ENCODE data around the gene USF3.

The USF3 gene

DNA sequence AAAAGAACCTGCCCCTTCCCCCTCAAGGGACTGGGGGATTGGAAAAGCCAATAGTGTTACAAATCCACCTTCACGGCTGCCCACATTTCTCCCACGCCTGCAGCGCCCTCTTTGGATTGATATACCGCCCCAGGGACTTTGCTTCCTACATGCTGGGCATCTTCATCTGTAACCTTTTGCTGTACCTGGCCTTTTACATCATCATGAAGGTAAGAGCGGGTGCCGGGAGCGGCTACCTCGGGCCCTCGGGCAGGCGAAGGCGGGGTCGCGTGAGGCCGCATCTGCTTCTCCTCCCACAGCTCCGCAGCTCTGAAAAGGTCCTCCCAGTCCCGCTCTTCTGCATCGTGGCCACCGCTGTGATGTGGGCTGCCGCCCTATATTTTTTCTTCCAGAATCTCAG is 73.1 kb downstream of the USF3 start:
- TF ChIP-seq, protein P1, sequence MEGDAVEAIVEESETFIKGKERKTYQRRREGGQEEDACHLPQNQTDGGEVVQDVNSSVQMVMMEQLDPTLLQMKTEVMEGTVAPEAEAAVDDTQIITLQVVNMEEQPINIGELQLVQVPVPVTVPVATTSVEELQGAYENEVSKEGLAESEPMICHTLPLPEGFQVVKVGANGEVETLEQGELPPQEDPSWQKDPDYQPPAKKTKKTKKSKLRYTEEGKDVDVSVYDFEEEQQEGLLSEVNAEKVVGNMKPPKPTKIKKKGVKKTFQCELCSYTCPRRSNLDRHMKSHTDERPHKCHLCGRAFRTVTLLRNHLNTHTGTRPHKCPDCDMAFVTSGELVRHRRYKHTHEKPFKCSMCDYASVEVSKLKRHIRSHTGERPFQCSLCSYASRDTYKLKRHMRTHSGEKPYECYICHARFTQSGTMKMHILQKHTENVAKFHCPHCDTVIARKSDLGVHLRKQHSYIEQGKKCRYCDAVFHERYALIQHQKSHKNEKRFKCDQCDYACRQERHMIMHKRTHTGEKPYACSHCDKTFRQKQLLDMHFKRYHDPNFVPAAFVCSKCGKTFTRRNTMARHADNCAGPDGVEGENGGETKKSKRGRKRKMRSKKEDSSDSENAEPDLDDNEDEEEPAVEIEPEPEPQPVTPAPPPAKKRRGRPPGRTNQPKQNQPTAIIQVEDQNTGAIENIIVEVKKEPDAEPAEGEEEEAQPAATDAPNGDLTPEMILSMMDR (IDR thresholded peaks at IDR 0.05; ENCODE audit: low read length), result no peak
- TF ChIP-seq EZH2 (IDR thresholded peaks at IDR 0.05; ENCODE audit: borderline replicate concordance, low read length), result no peak
- H4K20me1 ChIP-seq (ENCODE audit: insufficient read depth, low read length), result no peaks in the 10 kb centered on the region
- H3K9me3 ChIP-seq (ENCODE audit: low read length), result no peaks in the 10 kb centered on the region
- H3K27me3 ChIP-seq (ENCODE audit: insufficient read depth, low read length), result no peaks in the 10 kb centered on the region
- no peak overlapping the region for H3K4me3 ChIP-seq (ENCODE audit: low read depth, low read length, poor library complexity, severe bottlenecking)
- H3K36me3 ChIP-seq (ENCODE audit: insufficient read depth, low read length), result no peaks in the 10 kb centered on the region
- no peak overlapping the region for H3K27ac ChIP-seq (ENCODE audit: low read depth, low read length, poor library complexity, severe bottlenecking)
- no peaks in the 10 kb centered on the region for H3K79me2 ChIP-seq (ENCODE audit: insufficient read depth, low read length)
- no peak overlapping the region for H3K4me2 ChIP-seq (ENCODE audit: low read length)
- no peaks in the 10 kb centered on the region for H3F3A ChIP-seq (ENCODE audit: insufficient read depth, low read length)
- no peak overlapping the region for H3K9ac ChIP-seq (ENCODE audit: low read length)
- H3K4me1 ChIP-seq (ENCODE audit: insufficient read depth, low read length, severe bottlenecking), result peaks cover 16% of the 10 kb centered on the region
- no peak overlapping the region for H2AFZ ChIP-seq (ENCODE audit: low read length)
- H3K9me2 ChIP-seq (ENCODE audit: low read depth, low read length), result no peaks in the 10 kb centered on the region

DNA sequence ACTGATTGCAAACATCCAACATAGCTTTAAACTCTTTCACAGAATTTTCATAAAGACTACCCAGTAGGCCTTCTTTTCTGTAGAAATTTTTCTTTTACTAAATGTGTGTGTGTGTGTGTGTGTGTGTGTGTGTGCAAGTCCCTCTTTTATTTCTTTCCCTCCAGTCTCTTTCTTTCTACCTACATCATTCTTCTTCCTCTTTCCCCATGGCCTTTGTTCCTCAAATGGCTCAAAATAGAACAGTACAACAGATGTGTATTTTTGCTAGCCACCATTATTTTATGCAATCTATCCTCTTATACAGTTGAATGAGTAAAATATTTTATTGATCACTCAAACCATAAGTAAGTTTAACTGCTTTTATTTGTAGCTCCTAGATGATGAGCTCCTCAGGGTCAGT is 76.4 kb downstream of the USF3 start:
- Histone ChIP-seq H3K4me1 (ENCODE audit: insufficient read depth, low read length, severe bottlenecking) (no peaks in the 10 kb centered on the region), H3K4me2 (ENCODE audit: low read length) (no peak overlapping the region), H3K27ac (ENCODE audit: low read depth, low read length, poor library complexity, severe bottlenecking) (no peak overlapping the region), H3K79me2 (ENCODE audit: insufficient read depth, low read length) (no peaks in the 10 kb centered on the region), H3K4me3 (ENCODE audit: low read depth, low read length, poor library complexity, severe bottlenecking) (no peak overlapping the region), H3K27me3 (ENCODE audit: insufficient read depth, low read length) (no peaks in the 10 kb centered on the region), H3F3A (ENCODE audit: insufficient read depth, low read length) (no peaks in the 10 kb centered on the region), H4K20me1 (ENCODE audit: insufficient read depth, low read length) (no peaks in the 10 kb centered on the region), H3K9ac (ENCODE audit: low read length) (no peak overlapping the region), H3K9me2 (ENCODE audit: low read depth, low read length) (no peaks in the 10 kb centered on the region), H3K9me3 (ENCODE audit: low read length) (no peaks in the 10 kb centered on the region), H2AFZ (ENCODE audit: low read length) (no peak overlapping the region), H3K36me3 (ENCODE audit: insufficient read depth, low read length) (no peaks in the 10 kb centered on the region)
- TF ChIP-seq EZH2 (IDR thresholded peaks at IDR 0.05; ENCODE audit: borderline replicate concordance, low read length), result no peak
- TF ChIP-seq, protein P1 (IDR thresholded peaks at IDR 0.05; ENCODE audit: low read length), result no peak

DNA sequence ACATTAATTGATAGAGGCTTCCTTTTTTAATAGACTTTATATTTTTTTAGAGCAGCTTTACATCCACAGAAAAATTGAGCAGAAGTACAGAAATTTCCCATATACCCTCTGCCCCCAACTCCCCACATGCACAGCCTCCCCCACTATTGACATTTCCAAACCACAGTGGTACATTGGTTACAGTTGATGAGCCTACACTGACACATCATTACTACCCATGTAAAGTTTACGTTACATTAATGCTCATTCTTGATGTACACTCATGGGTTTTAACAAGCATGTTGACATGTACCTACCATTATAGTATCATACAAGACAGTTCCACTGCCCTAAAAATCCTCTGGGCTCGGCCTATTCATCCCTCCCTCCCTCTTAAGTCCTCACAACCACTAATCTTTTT is 78.7 kb downstream of the USF3 start:
- no peak overlapping the region for H3K4me2 ChIP-seq (ENCODE audit: low read length)
- no peak for TF ChIP-seq EZH2 (IDR thresholded peaks at IDR 0.05; ENCODE audit: borderline replicate concordance, low read length)
- TF ChIP-seq, protein P1 (IDR thresholded peaks at IDR 0.05; ENCODE audit: low read length), result no peak
- H3K9me3 ChIP-seq (ENCODE audit: low read length), result no peaks in the 10 kb centered on the region
- H3K9ac ChIP-seq (ENCODE audit: low read length), result no peak overlapping the region
- no peaks in the 10 kb centered on the region for H3K79me2 ChIP-seq (ENCODE audit: insufficient read depth, low read length)
- H3K4me3 ChIP-seq (ENCODE audit: low read depth, low read length, poor library complexity, severe bottlenecking), result no peak overlapping the region
- no peaks in the 10 kb centered on the region for H3K27me3 ChIP-seq (ENCODE audit: insufficient read depth, low read length)
- H3K36me3 ChIP-seq (ENCODE audit: insufficient read depth, low read length), result no peaks in the 10 kb centered on the region
- no peaks in the 10 kb centered on the region for H3K9me2 ChIP-seq (ENCODE audit: low read depth, low read length)
- no peaks in the 10 kb centered on the region for H4K20me1 ChIP-seq (ENCODE audit: insufficient read depth, low read length)
- no peak overlapping the region for H3K27ac ChIP-seq (ENCODE audit: low read depth, low read length, poor library complexity, severe bottlenecking)
- no peaks in the 10 kb centered on the region for H3F3A ChIP-seq (ENCODE audit: insufficient read depth, low read length)
- H2AFZ ChIP-seq (ENCODE audit: low read length), result no peak overlapping the region
- no peaks in the 10 kb centered on the region for H3K4me1 ChIP-seq (ENCODE audit: insufficient read depth, low read length, severe bottlenecking)

All from OCI-LY1 (cell line).